Activated naive CD8-positive, alpha-beta T cell treated with anti-CD3 and anti-CD28 coated beads for 36 hours (primary cell): ENCODE results near the gene NACC1. TPM values are rescaled to one million over a fixed set of nuclear protein-coding genes. Genes with fewer than 3 reads are reported as not detected.

Experiments
- DNase-seq: peaks from one replicate; pipeline ENCODE4 v3.0.0; 2021
- H3K27ac Mint-ChIP-seq: one replicate; pipeline ENCODE4 v1.8.0; 2022; ENCODE audit warnings: mild to moderate bottlenecking, moderate library complexity, mixed read lengths
- H3K27me3 Mint-ChIP-seq: one replicate; pipeline ENCODE4 v1.8.0; 2022; ENCODE audit warnings: mild to moderate bottlenecking, mixed read lengths
- H3K36me3 Mint-ChIP-seq: one replicate; pipeline ENCODE4 v1.8.0; 2021; ENCODE audit warnings: mild to moderate bottlenecking, mixed read lengths
- H3K4me1 Mint-ChIP-seq: one replicate; pipeline ENCODE4 v1.8.0; 2021; ENCODE audit warnings: mixed read lengths
- H3K4me3 Mint-ChIP-seq: one replicate; pipeline ENCODE4 v1.8.0; 2022; ENCODE audit warnings: mild to moderate bottlenecking, moderate library complexity, mixed read lengths
- H3K9me3 Mint-ChIP-seq: one replicate; pipeline ENCODE4 v1.8.0; 2022; ENCODE audit warnings: mixed read lengths
- total RNA-seq, 2 experiments: library from RNA; stranded (reverse); gene quantifications; one replicate each; pipeline ENCODE4 v1.2.3, GENCODE V29; 2021

NACC1 gene
- 10 to 100 TPM; 81.2 to 83.8 TPM for total RNA-seq

GRCh38 chr19:13117772-13118423 is at the start of gene NACC1:
Gene NACC1 (plus strand): TSS chr19:13118264. CDS start chr19:13135208, 16,944 bp downstream.
- Mint-ChIP-seq H3K27me3 (no peaks in the 10 kb centered on the region), H3K9me3 (no peaks in the 10 kb centered on the region), H3K27ac (peak within 1 kb of the TSS; percentile 96), H3K4me1 (peaks cover 48% of the 10 kb centered on the region), H3K36me3 (peaks cover 18% of the 10 kb centered on the region), H3K4me3 (peak within 1 kb of the TSS; percentile 97)
- DNase-seq: peak; percentile 97

- H3K36me3 Mint-ChIP-seq: no peaks in the 10 kb centered on the region
- no peak for DNase-seq
- no peaks in the 10 kb centered on the region for H3K4me1 Mint-ChIP-seq
- H3K4me3 Mint-ChIP-seq: no peak overlapping the region
- no peaks in the 10 kb centered on the region for H3K27me3 Mint-ChIP-seq
- H3K9me3 Mint-ChIP-seq: no peaks in the 10 kb centered on the region
- H3K27ac Mint-ChIP-seq: no peak overlapping the region
Observed at GRCh38 chr19:13069415-13070359, 48.4 kb upstream of the NACC1 start.

- Mint-ChIP-seq H3K27ac (no peak overlapping the region), H3K9me3 (no peaks in the 10 kb centered on the region), H3K27me3 (no peaks in the 10 kb centered on the region), H3K36me3 (no peaks in the 10 kb centered on the region), H3K4me1 (no peaks in the 10 kb centered on the region), H3K4me3 (no peak overlapping the region)
- DNase-seq: no peak
Observed at GRCh38 chr19:13070425-13071140, 47.5 kb upstream of the NACC1 start.

GRCh38 chr19:13071444-13072187 is 46.4 kb upstream of the NACC1 start:
- Mint-ChIP-seq H3K27me3 (no peaks in the 10 kb centered on the region), H3K36me3 (no peaks in the 10 kb centered on the region), H3K4me1 (no peaks in the 10 kb centered on the region), H3K9me3 (no peaks in the 10 kb centered on the region), H3K27ac (no peak overlapping the region), H3K4me3 (no peak overlapping the region)
- no peak for DNase-seq

GRCh38 chr19:13072188-13072908 is 45.7 kb upstream of the NACC1 start:
- no peak overlapping the region for H3K4me3 Mint-ChIP-seq
- no peak for DNase-seq
- no peaks in the 10 kb centered on the region for H3K9me3 Mint-ChIP-seq
- no peaks in the 10 kb centered on the region for H3K4me1 Mint-ChIP-seq
- H3K36me3 Mint-ChIP-seq: no peaks in the 10 kb centered on the region
- no peak overlapping the region for H3K27ac Mint-ChIP-seq
- H3K27me3 Mint-ChIP-seq: no peaks in the 10 kb centered on the region

GRCh38 chr19:13073263-13073662 is 44.8 kb upstream of the NACC1 start:
- H3K9me3 Mint-ChIP-seq: no peaks in the 10 kb centered on the region
- no peak overlapping the region for H3K4me3 Mint-ChIP-seq
- no peaks in the 10 kb centered on the region for H3K36me3 Mint-ChIP-seq
- no peaks in the 10 kb centered on the region for H3K4me1 Mint-ChIP-seq
- no peak for DNase-seq
- no peak overlapping the region for H3K27ac Mint-ChIP-seq
- H3K27me3 Mint-ChIP-seq: no peaks in the 10 kb centered on the region

- H3K36me3 Mint-ChIP-seq: no peaks in the 10 kb centered on the region
- H3K27me3 Mint-ChIP-seq: no peaks in the 10 kb centered on the region
- no peaks in the 10 kb centered on the region for H3K9me3 Mint-ChIP-seq
- H3K4me3 Mint-ChIP-seq: no peak overlapping the region
- H3K27ac Mint-ChIP-seq: no peak overlapping the region
- H3K4me1 Mint-ChIP-seq: peaks cover 3% of the 10 kb centered on the region
- no peak for DNase-seq
Observed at GRCh38 chr19:13074378-13074777, 43.7 kb upstream of the NACC1 start.

- no peaks in the 10 kb centered on the region for H3K36me3 Mint-ChIP-seq
- H3K4me1 Mint-ChIP-seq: peaks cover 3% of the 10 kb centered on the region
- no peak overlapping the region for H3K4me3 Mint-ChIP-seq
- H3K9me3 Mint-ChIP-seq: no peaks in the 10 kb centered on the region
- H3K27me3 Mint-ChIP-seq: no peaks in the 10 kb centered on the region
- H3K27ac Mint-ChIP-seq: no peak overlapping the region
- DNase-seq: no peak
Observed at GRCh38 chr19:13076320-13076719, 41.7 kb upstream of the NACC1 start.

- H3K27ac Mint-ChIP-seq: no peak overlapping the region
- H3K4me3 Mint-ChIP-seq: no peak overlapping the region
- H3K27me3 Mint-ChIP-seq: no peaks in the 10 kb centered on the region
- no peaks in the 10 kb centered on the region for H3K36me3 Mint-ChIP-seq
- DNase-seq: no peak
- no peaks in the 10 kb centered on the region for H3K9me3 Mint-ChIP-seq
- peaks cover 3% of the 10 kb centered on the region for H3K4me1 Mint-ChIP-seq
Observed at GRCh38 chr19:13076787-13077186, 41.3 kb upstream of the NACC1 start.

- no peak overlapping the region for H3K4me3 Mint-ChIP-seq
- no peaks in the 10 kb centered on the region for H3K27me3 Mint-ChIP-seq
- no peak overlapping the region for H3K27ac Mint-ChIP-seq
- no peaks in the 10 kb centered on the region for H3K36me3 Mint-ChIP-seq
- peaks cover 3% of the 10 kb centered on the region for H3K4me1 Mint-ChIP-seq
- no peaks in the 10 kb centered on the region for H3K9me3 Mint-ChIP-seq
- no peak for DNase-seq
Observed at GRCh38 chr19:13077240-13077639, 40.8 kb upstream of the NACC1 start.

GRCh38 chr19:13078381-13078780 is 39.7 kb upstream of the NACC1 start:
- Mint-ChIP-seq H3K9me3 (no peaks in the 10 kb centered on the region), H3K4me3 (no peak overlapping the region), H3K36me3 (no peaks in the 10 kb centered on the region), H3K4me1 (peaks cover 3% of the 10 kb centered on the region), H3K27me3 (no peaks in the 10 kb centered on the region), H3K27ac (no peak overlapping the region)
- no peak for DNase-seq

- Mint-ChIP-seq H3K27me3 (no peaks in the 10 kb centered on the region), H3K4me3 (no peak overlapping the region), H3K9me3 (no peaks in the 10 kb centered on the region), H3K27ac (no peak overlapping the region), H3K36me3 (no peaks in the 10 kb centered on the region), H3K4me1 (peaks cover 3% of the 10 kb centered on the region)
- no peak for DNase-seq
Observed at GRCh38 chr19:13078897-13079541, 39.0 kb upstream of the NACC1 start.

- H3K27ac Mint-ChIP-seq: no peak overlapping the region
- H3K36me3 Mint-ChIP-seq: no peaks in the 10 kb centered on the region
- H3K4me3 Mint-ChIP-seq: no peak overlapping the region
- H3K27me3 Mint-ChIP-seq: no peaks in the 10 kb centered on the region
- no peak for DNase-seq
- H3K4me1 Mint-ChIP-seq: peaks cover 3% of the 10 kb centered on the region
- no peaks in the 10 kb centered on the region for H3K9me3 Mint-ChIP-seq
Observed at GRCh38 chr19:13079542-13079986, 38.5 kb upstream of the NACC1 start.
